OCI-LY7 (cell line): ENCODE data around the gene PPM1H. TPM values are rescaled to one million over a fixed set of nuclear protein-coding genes. Genes with fewer than 3 reads are reported as not detected.

Experiments used
- BruUV-seq: library from RNA; stranded (reverse); fragments of 400-500 nt; replicated peaks from 2 replicates; lab custom pipeline; 2021; lab: Mats Ljungman, UMichigan
- CTCF ChIA-PET: fragments of 300-600 bp; sonication (Branson Sonifier 250); formaldehyde crosslinking; loops from one replicate; lab custom pipeline; 2022; ENCODE audit warnings: antibody characterized with exemption; ENCODE audit not compliant: unreplicated experiment; lab: Charles Lee
- POLR2A ChIA-PET: fragments of 300-600 bp; sonication (Branson Sonifier 250); formaldehyde crosslinking; loops from one replicate; lab custom pipeline; 2022; ENCODE audit warnings: antibody characterized with exemption; lab: Charles Lee
- DNase-seq: peaks from one replicate; pipeline ENCODE4 v3.0.0-alpha.2; 2015; ENCODE audit warnings: low spot score
- H2AFZ ChIP-seq: fragments of 200-600 bp; sonication (generic), shearing (Covaris generic); 2 replicates; pipeline ENCODE4 v1.6.1; 2014; ENCODE audit warnings: mild to moderate bottlenecking, antibody characterized with exemption, low read length, moderate library complexity
- H3K27ac ChIP-seq: fragments of 200-600 bp; sonication (generic); 2 replicates; pipeline ENCODE4 v1.5.1; 2014; ENCODE audit warnings: mixed run types, low read depth, mild to moderate bottlenecking, moderate library complexity, low read length, inconsistent platforms; ENCODE audit not compliant: poor library complexity, severe bottlenecking
- H3K36me3 ChIP-seq: fragments of 200-600 bp; sonication (generic); 2 replicates; pipeline ENCODE4 v1.6.1; 2014; ENCODE audit warnings: mild to moderate bottlenecking, antibody characterized with exemption, low read length, moderate library complexity, mixed read lengths; ENCODE audit not compliant: insufficient read depth
- H3K4me1 ChIP-seq: fragments of 200-600 bp; sonication (generic); 2 replicates; pipeline ENCODE4 v1.5.1; 2014; ENCODE audit warnings: mild to moderate bottlenecking, low read length; ENCODE audit not compliant: insufficient read depth, poor library complexity, severe bottlenecking
- H3K4me2 ChIP-seq: fragments of 200-600 bp; sonication (generic); 2 replicates; pipeline ENCODE4 v1.6.1; 2014; ENCODE audit warnings: mild to moderate bottlenecking, low read length
- H3K4me3 ChIP-seq: fragments of 200-600 bp; sonication (generic); 2 replicates; pipeline ENCODE4 v1.5.1; 2014; ENCODE audit warnings: mild to moderate bottlenecking, low read depth, low read length; ENCODE audit not compliant: poor library complexity, severe bottlenecking
- H3K79me2 ChIP-seq: fragments of 200-600 bp; sonication (generic); 2 replicates; pipeline ENCODE4 v1.6.1; 2016; ENCODE audit warnings: low read depth, mild to moderate bottlenecking, low read length, moderate library complexity, mixed read lengths; ENCODE audit not compliant: insufficient read depth
- H3K9me2 ChIP-seq: fragments of 200-600 bp; sonication (generic); 2 replicates; pipeline ENCODE4 v1.6.1; 2016; ENCODE audit warnings: mild to moderate bottlenecking, low read length, mixed read lengths; ENCODE audit not compliant: insufficient read depth
- H3K9me3 ChIP-seq: fragments of 200-600 bp; sonication (generic); 2 replicates; pipeline ENCODE4 v1.6.1; 2014; ENCODE audit warnings: mild to moderate bottlenecking, mixed run types, low read length, mixed read lengths
- H4K20me1 ChIP-seq: fragments of 200-600 bp; sonication (generic); 2 replicates; pipeline ENCODE4 v1.6.1; 2014; ENCODE audit warnings: mild to moderate bottlenecking, antibody characterized with exemption, low read length, moderate library complexity, mixed read lengths; ENCODE audit not compliant: insufficient read depth
- EZH2phosphoT487 ChIP-seq: fragments of 200-600 bp; sonication (generic); IDR thresholded peaks from 2 replicates; pipeline ENCODE4 v1.6.1; 2018; ENCODE audit warnings: low read depth, borderline replicate concordance, mild to moderate bottlenecking, mixed run types, antibody characterized with exemption, low read length, moderate library complexity, mixed read lengths
- intact Hi-C: fragments of 100-400 bp; cut with micrococcal nuclease; formaldehyde crosslinking; loops from one replicate; pipeline ENCODE4 v1.10.0; 2022; ENCODE audit not compliant: unreplicated experiment
- total RNA-seq, 2 experiments: library from RNA; depleted of rRNA in 1 of 2; stranded (reverse); fragments of >200 nt in 1 of 2; shearing (Covaris generic) in 1 of 2; gene quantifications; 2 replicates each; pipeline ENCODE4 v1.2.3, GENCODE V29; 2014 to 2022
- TF ChIP-seq, protein P1 (sequence below): fragments of 200-600 bp; sonication (generic); conservative IDR thresholded peaks from 2 replicates; pipeline ENCODE4 v1.5.1; 2014; ENCODE audit warnings: mild to moderate bottlenecking, antibody characterized with exemption, low read length, moderate library complexity, mixed read lengths

The PPM1H gene
- total RNA-seq, 2 experiments from 2014 or later: 2.0 to 3.4 TPM

GRCh38 chr12:62861586-62861985 lies 73.4 kb downstream of the PPM1H start:
- H2AFZ ChIP-seq: no peak overlapping the region
- no peaks in the 10 kb centered on the region for H4K20me1 ChIP-seq
- peaks cover 5% of the 10 kb centered on the region for H3K4me1 ChIP-seq
- no peaks in the 10 kb centered on the region for H3K79me2 ChIP-seq
- H3K9me2 ChIP-seq: no peaks in the 10 kb centered on the region
- H3K36me3 ChIP-seq: no peaks in the 10 kb centered on the region
- no peak for DNase-seq
- CTCF ChIA-PET: no interaction called here
- H3K4me3 ChIP-seq: no peak overlapping the region
- no peaks in the 10 kb centered on the region for H3K9me3 ChIP-seq
- no peak overlapping the region for H3K4me2 ChIP-seq
- intact Hi-C loops: no loop called here
- TF ChIP-seq EZH2phosphoT487: no peak
- TF ChIP-seq, protein P1, sequence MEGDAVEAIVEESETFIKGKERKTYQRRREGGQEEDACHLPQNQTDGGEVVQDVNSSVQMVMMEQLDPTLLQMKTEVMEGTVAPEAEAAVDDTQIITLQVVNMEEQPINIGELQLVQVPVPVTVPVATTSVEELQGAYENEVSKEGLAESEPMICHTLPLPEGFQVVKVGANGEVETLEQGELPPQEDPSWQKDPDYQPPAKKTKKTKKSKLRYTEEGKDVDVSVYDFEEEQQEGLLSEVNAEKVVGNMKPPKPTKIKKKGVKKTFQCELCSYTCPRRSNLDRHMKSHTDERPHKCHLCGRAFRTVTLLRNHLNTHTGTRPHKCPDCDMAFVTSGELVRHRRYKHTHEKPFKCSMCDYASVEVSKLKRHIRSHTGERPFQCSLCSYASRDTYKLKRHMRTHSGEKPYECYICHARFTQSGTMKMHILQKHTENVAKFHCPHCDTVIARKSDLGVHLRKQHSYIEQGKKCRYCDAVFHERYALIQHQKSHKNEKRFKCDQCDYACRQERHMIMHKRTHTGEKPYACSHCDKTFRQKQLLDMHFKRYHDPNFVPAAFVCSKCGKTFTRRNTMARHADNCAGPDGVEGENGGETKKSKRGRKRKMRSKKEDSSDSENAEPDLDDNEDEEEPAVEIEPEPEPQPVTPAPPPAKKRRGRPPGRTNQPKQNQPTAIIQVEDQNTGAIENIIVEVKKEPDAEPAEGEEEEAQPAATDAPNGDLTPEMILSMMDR: no peak
- POLR2A ChIA-PET: interaction anchor here (1.5 kb wide), 1 partner anchor 21 kb away, joined by 3 read pairs; no protein-coding TSS in a partner anchor
- BruUV-seq: no TSS peak
- no peak overlapping the region for H3K27ac ChIP-seq

- Histone ChIP-seq H3K4me2 (no peak overlapping the region), H3K4me3 (no peak overlapping the region), H4K20me1 (no peaks in the 10 kb centered on the region), H3K9me2 (no peaks in the 10 kb centered on the region), H3K36me3 (no peaks in the 10 kb centered on the region), H3K27ac (no peak overlapping the region), H2AFZ (no peak overlapping the region), H3K9me3 (no peaks in the 10 kb centered on the region), H3K4me1 (peaks cover 5% of the 10 kb centered on the region), H3K79me2 (no peaks in the 10 kb centered on the region)
- ChIA-PET POLR2A (no interaction called here), CTCF (no interaction called here)
- TF ChIP-seq, protein P1: no peak
- TF ChIP-seq EZH2phosphoT487: no peak
- DNase-seq: no peak
- no TSS peak for BruUV-seq
- intact Hi-C loops: no loop called here
Measured at GRCh38 chr12:62860501-62861411, 74.2 kb downstream of the PPM1H start.

DNA sequence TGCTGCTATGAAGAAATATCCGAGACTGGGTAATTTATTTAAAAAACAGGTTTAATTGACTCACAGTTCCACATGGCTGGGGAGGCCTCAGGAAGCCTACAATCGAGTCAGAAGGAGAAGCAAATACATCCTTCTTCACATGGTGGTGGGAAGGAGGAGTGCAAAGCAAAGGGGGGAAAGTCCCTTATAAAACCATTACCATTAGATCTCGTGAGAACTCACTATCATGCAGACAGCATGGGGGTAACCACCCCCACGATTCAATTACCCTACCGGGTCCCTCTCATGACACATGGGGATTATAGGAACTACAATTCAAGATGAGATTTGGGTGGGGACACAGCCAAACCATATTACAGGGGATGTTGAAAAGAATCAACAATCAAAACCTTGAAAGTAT lies 74.9 kb downstream of the PPM1H start:
- POLR2A ChIA-PET: no interaction called here
- Histone ChIP-seq H3K79me2 (no peaks in the 10 kb centered on the region), H3K9me2 (no peaks in the 10 kb centered on the region), H3K27ac (no peak overlapping the region), H2AFZ (no peak overlapping the region), H4K20me1 (no peaks in the 10 kb centered on the region), H3K4me1 (peaks cover 5% of the 10 kb centered on the region), H3K36me3 (no peaks in the 10 kb centered on the region), H3K9me3 (no peaks in the 10 kb centered on the region), H3K4me2 (no peak overlapping the region), H3K4me3 (no peak overlapping the region)
- TF ChIP-seq, protein P1: no peak
- TF ChIP-seq EZH2phosphoT487: no peak
- CTCF ChIA-PET: no interaction called here
- intact Hi-C loops: no loop called here
- DNase-seq: no peak
- no TSS peak for BruUV-seq
